Measurements from ENCODE around the gene HRK. TPM values are rescaled to one million over a fixed set of nuclear protein-coding genes. Genes with fewer than 3 reads are reported as not detected.
A peak's percentile ranks its signal among the peaks of the same experiment; 100 is the strongest.

Gene HRK
- total and polyA plus RNA-seq, 9 of the 15 experiments (the other 6 are each of a cell fraction or from before 2014, with no cell fraction given) = 0.01 to 0.05 (median 0.04) TPM; not detected in 6

- no peak for TF ChIP-seq CHD1 (IDR thresholded peaks at IDR 0.05; ENCODE audit: low read length)
- TF ChIP-seq JUND (IDR thresholded peaks at IDR 0.05; ENCODE audit: borderline replicate concordance, low read depth, low read length) = 0 out of 2 replicates have a peak, but pooled peaks have one; percentile 24
- TF ChIP-seq JUND (tag; IDR thresholded peaks at IDR 0.05; ENCODE audit: borderline replicate concordance, low read depth, low read length) = no peak
- TF ChIP-seq RBM39 (optimal IDR thresholded peaks at IDR 0.05; ENCODE audit: low read depth, low read length) = no peak
- TF ChIP-seq ZNF431 (CRISPR knock-in tag; IDR thresholded peaks at IDR 0.05) = no peak
- no peak for TF ChIP-seq RREB1 (CRISPR knock-in tag; IDR thresholded peaks at IDR 0.05)
- TF ChIP-seq ZFP36 (IDR thresholded peaks at IDR 0.05; ENCODE audit: low read depth, low read length, partially characterized antibody) = no peak
- TF ChIP-seq MAFF (IDR thresholded peaks at IDR 0.05; ENCODE audit: low read length) = no peak
- no peak for TF ChIP-seq ELF2 (CRISPR knock-in tag; IDR thresholded peaks at IDR 0.05)
- TF ChIP-seq CHD2 (IDR thresholded peaks at IDR 0.05; ENCODE audit: low read depth, low read length) = no peak
- no peak for TF ChIP-seq ZC3H11A (IDR thresholded peaks at IDR 0.05; ENCODE audit: low read depth, low read length)
- no peak for TF ChIP-seq HDAC6 (IDR thresholded peaks at IDR 0.05; ENCODE audit: low read depth, low read length)
- TF ChIP-seq THRAP3 (IDR thresholded peaks at IDR 0.05; ENCODE audit: borderline replicate concordance) = no peak
- TF ChIP-seq CBFA2T2 (conservative IDR thresholded peaks at IDR 0.05) = no peak
- no peak for TF ChIP-seq BRD9 (IDR thresholded peaks at IDR 0.05; ENCODE audit: low read depth, partially characterized antibody)
- no peak for TF ChIP-seq MECOM (CRISPR knock-in tag; IDR thresholded peaks at IDR 0.05)
- no peak for TF ChIP-seq HMGN3 (IDR thresholded peaks at IDR 0.05; ENCODE audit: borderline replicate concordance, extremely low read depth, insufficient read length, low read depth, low read length)
- peak; percentile 82; the same call in 1 of the 2 replicates for TF ChIP-seq ESRRA (IDR thresholded peaks at IDR 0.05; ENCODE audit: borderline replicate concordance, low read depth)
- TF ChIP-seq KDM4B (IDR thresholded peaks at IDR 0.05; ENCODE audit: borderline replicate concordance in 2 of 2, low read depth in 1 of 2) = no peak
- TF ChIP-seq ZEB2 (IDR thresholded peaks at IDR 0.05) = no peak
- no peak for TF ChIP-seq DDX20 (tag; IDR thresholded peaks at IDR 0.05; ENCODE audit: low read depth)
- TF ChIP-seq DACH1 (IDR thresholded peaks at IDR 0.05; ENCODE audit: partially characterized antibody) = no peak
- peak in 1 of 2 experiments; percentile 31; a peak in 1 of 4 replicates for TF ChIP-seq ETV6 (IDR thresholded peaks at IDR 0.05; ENCODE audit: borderline replicate concordance in 1 of 2, low read depth in 2 of 2, low read length in 1 of 2)
- TF ChIP-seq ETV6 (CRISPR knock-in tag; IDR thresholded peaks at IDR 0.05; ENCODE audit: borderline replicate concordance) = no peak
- TF ChIP-seq NFE2L1 (tag; IDR thresholded peaks at IDR 0.05; ENCODE audit: borderline replicate concordance, low read depth) = no peak
Observed at GRCh38 chr12:116924558-116925453, 43.6 kb upstream of the HRK start (continued).
